Fibroblast of the aortic adventitia (primary cell): Measurements from ENCODE around the gene SLC9A9. TPM values are rescaled to one million over a fixed set of nuclear protein-coding genes. Genes with fewer than 3 reads are reported as not detected.
A peak's percentile ranks its signal among the peaks of the same experiment; 100 is the strongest.

Experiments used
- DNase-seq: peaks from one replicate; pipeline ENCODE4 v3.0.0-alpha.2; 2010; ENCODE audit warnings: low read depth
- H3K4me3 ChIP-seq: 2 replicates; pipeline ENCODE4 v1.5.1; 2011; ENCODE audit warnings: low read depth, mild to moderate bottlenecking, control low read depth, low read length, moderate library complexity
- total RNA-seq: library from RNA; depleted of rRNA; stranded (reverse); fragments of >200 nt; gene quantifications from 2 replicates; pipeline ENCODE4 v1.2.3, GENCODE V29; 2012; ENCODE audit warnings: low replicate concordance
- TF ChIP-seq, protein P1 (sequence below): IDR thresholded peaks from 2 replicates; pipeline ENCODE4 v1.5.1; 2011; ENCODE audit warnings: mild to moderate bottlenecking, low read length, control low read depth, inconsistent platforms; ENCODE audit not compliant: insufficient read depth

The SLC9A9 gene
- total RNA-seq, 1 donor: 23.8 TPM

DNA sequence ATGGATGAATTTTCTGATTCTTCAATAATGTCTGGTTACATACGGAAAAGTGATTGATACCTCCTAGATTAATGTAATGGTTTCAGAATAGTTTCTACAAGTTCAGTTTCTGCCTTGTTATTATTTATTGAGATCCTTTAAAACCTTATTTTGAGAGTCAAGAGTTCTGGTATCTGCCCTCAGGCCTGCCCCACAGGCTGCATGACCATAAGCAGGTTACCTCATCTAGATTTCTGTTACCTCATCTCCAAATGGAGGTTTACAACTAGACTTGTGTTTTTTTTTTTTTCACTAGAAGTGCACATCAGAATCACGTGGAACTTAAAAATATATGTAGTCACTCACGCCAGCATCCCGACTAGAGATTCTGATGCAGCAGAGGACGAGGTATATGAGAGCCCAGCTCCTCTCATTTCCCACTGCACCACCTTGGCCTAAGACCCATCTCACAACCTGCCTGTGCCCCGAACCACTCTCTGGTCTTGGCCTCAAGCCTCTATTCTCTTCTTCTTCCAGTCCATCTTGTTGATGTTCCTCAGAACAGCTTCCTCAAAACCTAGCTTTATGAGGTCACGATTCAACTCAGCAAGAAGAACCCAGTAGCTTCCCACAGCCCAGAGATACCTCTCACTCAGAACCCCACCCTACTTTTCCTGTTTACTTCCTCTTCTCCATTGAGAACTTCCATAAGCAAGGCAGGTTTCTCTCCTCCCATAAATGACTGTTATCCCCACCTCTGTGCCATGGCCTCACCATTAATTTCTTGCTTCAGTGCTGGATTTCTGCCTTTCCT, 375.3 kb downstream of the SLC9A9 start:
- no peak for DNase-seq
- H3K4me3 ChIP-seq: no peak overlapping the region
- TF ChIP-seq, protein P1, sequence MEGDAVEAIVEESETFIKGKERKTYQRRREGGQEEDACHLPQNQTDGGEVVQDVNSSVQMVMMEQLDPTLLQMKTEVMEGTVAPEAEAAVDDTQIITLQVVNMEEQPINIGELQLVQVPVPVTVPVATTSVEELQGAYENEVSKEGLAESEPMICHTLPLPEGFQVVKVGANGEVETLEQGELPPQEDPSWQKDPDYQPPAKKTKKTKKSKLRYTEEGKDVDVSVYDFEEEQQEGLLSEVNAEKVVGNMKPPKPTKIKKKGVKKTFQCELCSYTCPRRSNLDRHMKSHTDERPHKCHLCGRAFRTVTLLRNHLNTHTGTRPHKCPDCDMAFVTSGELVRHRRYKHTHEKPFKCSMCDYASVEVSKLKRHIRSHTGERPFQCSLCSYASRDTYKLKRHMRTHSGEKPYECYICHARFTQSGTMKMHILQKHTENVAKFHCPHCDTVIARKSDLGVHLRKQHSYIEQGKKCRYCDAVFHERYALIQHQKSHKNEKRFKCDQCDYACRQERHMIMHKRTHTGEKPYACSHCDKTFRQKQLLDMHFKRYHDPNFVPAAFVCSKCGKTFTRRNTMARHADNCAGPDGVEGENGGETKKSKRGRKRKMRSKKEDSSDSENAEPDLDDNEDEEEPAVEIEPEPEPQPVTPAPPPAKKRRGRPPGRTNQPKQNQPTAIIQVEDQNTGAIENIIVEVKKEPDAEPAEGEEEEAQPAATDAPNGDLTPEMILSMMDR: no peak

DNA sequence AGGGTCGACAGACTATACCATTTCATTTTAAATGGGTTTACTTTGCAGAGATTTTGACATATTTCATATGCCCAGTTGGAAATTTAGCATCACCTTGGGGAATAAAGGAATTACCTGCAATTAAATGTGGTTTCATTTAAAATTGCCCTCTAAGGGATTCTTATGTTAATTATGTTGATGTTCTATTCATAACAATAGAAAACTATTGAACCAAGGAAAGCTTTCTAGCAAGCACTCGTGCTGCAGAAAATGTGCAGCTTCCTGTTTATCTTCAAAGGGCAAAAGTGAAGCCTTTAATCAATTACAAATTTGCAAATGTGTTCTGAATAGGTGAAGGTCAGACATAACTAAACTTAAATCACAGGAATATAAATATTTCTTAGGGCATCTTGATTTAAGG, 376.6 kb downstream of the SLC9A9 start:
- DNase-seq: no peak
- TF ChIP-seq, protein P1: no peak
- H3K4me3 ChIP-seq: no peak overlapping the region

DNA sequence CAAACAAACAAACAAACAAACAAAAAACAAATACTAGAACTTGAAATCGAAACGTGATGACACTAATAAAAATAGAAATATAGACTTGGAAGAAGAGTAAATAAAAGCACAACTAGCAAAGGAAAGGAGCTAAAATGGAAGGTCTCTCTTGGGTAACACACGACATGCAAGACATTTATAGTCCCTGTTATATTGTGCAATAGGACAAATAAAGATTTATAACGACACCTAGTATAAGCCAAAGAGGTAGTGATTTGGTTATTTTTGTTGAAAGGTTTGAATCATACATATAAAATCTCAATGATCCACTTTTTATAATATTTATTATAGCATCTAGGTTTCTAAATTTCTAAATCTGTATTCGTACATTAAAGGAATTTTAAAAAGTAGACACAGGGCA, 379.1 kb downstream of the SLC9A9 start:
- DNase-seq: no peak
- TF ChIP-seq, protein P1: no peak
- H3K4me3 ChIP-seq: no peak overlapping the region

DNA sequence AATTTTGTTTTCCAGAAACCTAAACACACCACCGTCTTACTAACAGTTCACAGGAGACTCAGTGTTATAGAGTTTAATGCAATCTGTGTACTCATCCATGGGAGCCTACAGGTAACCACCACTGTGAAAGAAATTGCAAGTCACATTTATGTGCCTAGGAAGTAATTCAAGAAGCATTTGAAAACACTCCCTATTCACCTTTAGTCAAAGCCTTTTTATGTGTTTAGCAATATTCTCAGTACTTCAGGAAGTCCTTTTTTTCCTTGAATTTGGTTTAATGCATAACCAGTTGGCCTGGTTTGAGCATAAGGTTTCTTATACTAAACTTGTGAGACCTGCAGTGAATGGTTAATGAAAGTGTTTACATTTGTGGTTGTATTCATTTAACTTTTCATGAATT, 382.6 kb downstream of the SLC9A9 start:
- DNase-seq: no peak
- TF ChIP-seq, protein P1: no peak
- H3K4me3 ChIP-seq: no peak overlapping the region

DNA sequence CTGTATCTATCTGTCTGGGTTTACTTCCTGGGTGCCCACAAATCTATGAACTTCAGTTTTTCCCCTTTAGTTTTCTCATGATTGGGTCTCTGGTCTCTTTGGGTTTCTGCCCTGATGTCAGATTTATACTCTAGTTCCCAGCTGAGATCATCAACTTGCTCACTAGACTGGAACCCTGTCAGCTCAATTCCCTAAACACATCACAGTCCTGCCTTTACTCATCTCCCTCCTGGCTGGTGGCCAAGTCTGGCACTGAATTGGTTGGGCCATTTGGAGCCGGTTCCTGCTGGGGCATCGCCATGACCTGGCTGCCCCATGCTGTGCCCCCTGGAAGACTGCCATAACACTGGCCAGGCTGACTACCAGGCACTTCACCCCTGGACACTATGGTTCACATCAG, 383.4 kb downstream of the SLC9A9 start:
- DNase-seq: peak; percentile 13
- H3K4me3 ChIP-seq: no peak overlapping the region
- TF ChIP-seq, protein P1: no peak

DNA sequence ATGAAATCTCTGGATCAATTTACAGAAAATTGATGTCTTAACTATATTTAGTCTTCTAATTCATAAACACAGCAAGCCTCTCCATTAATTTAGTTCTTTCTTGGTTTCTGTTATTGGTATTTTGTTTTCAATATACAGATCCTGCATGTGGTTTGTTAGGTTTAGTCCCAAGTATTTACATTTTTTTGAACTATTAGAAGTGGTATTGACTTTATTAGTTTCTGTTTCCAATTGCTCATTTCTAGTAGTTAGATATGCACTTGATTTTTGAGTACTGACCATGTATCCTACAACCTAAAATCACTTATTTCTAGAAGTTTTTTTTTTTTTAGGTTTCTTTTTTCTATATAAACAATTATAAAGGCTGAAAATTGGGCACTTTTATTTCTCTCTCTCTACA, 392.8 kb downstream of the SLC9A9 start:
- TF ChIP-seq, protein P1: no peak
- H3K4me3 ChIP-seq: no peak overlapping the region
- no peak for DNase-seq

DNA sequence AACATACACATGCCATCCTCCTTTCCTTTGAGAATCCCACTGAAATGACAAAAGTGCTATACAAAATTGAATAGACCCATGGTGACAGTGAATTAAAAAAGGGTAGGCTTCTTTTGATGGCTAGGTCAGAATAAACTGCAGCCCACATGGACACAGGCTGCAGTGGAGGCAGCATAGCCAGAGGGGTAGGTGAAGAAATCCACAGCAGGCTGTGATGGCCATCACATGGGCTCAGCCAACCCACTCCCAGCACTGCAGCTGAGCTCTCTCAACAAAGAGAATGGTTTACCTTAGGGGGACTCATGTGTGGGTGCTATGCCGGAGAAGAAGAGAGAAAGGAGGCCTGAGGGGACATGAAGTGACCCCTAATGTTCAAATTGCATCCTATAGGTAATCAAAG, 397.6 kb downstream of the SLC9A9 start:
- DNase-seq: no peak
- TF ChIP-seq, protein P1: no peak
- no peak overlapping the region for H3K4me3 ChIP-seq
